Fibroblast of lung (primary cell): ENCODE data around the gene XXYLT1. TPM values are rescaled to one million over a fixed set of nuclear protein-coding genes. Genes with fewer than 3 reads are reported as not detected.

Experiments
- DNase-seq, 2 donors: peaks; one replicate each; pipeline versions ENCODE4 v3.0.0 to v3.0.0-alpha.2; 2010; ENCODE audit warnings: low read depth in 2 of 2
- H2AFZ ChIP-seq: 2 replicates; pipeline ENCODE4 v1.5.1; 2012; ENCODE audit warnings: low read length, control low read depth, inconsistent platforms
- H3K27ac ChIP-seq: 2 replicates; pipeline ENCODE4 v1.5.1; 2011; ENCODE audit warnings: low read length, control low read depth; ENCODE audit not compliant: insufficient read depth
- H3K27me3 ChIP-seq: 2 replicates; pipeline ENCODE4 v1.5.1; 2011; ENCODE audit warnings: mild to moderate bottlenecking, low read length; ENCODE audit not compliant: control insufficient read depth, insufficient read depth
- H3K36me3 ChIP-seq: 2 replicates; pipeline ENCODE4 v1.5.1; 2011; ENCODE audit warnings: low read length; ENCODE audit not compliant: control insufficient read depth, insufficient read depth
- H3K4me1 ChIP-seq: 2 replicates; pipeline ENCODE4 v1.5.1; 2011; ENCODE audit warnings: low read length; ENCODE audit not compliant: control insufficient read depth, insufficient read depth; ENCODE audit errors: extremely low read depth
- H3K4me2 ChIP-seq: 2 replicates; pipeline ENCODE4 v1.5.1; 2011; ENCODE audit warnings: low read length, control low read depth; ENCODE audit not compliant: insufficient read depth; ENCODE audit errors: extremely low read depth
- H3K4me3 ChIP-seq, 4 experiments: fragments of 200-600 bp in 1 of 4; sonication (generic) in 1 of 4; replicated peaks in 1 of 4; 2 replicates each; pipeline ENCODE4 v1.5.1; 2011 to 2016; ENCODE audit warnings: low read length in 4 of 4, low read depth in 3 of 4, mild to moderate bottlenecking in 3 of 4, control low read depth in 2 of 4, inconsistent platforms in 1 of 4, mixed read lengths in 1 of 4; ENCODE audit not compliant: insufficient read depth in 1 of 4; ENCODE audit errors: control extremely low read depth in 1 of 4
- H3K79me2 ChIP-seq: 2 replicates; pipeline ENCODE4 v1.5.1; 2012; ENCODE audit warnings: mild to moderate bottlenecking, low read length, inconsistent platforms; ENCODE audit not compliant: control insufficient read depth, insufficient read depth
- H3K9ac ChIP-seq: 2 replicates; pipeline ENCODE4 v1.5.1; 2011; ENCODE audit warnings: mild to moderate bottlenecking, low read length, control low read depth; ENCODE audit not compliant: insufficient read depth
- H3K9me3 ChIP-seq: 2 replicates; pipeline ENCODE4 v1.5.1; 2012; ENCODE audit warnings: low read depth, low read length; ENCODE audit not compliant: control insufficient read depth, insufficient read depth
- H4K20me1 ChIP-seq: 2 replicates; pipeline ENCODE4 v1.5.1; 2011; ENCODE audit warnings: low read length; ENCODE audit not compliant: control insufficient read depth, insufficient read depth; ENCODE audit errors: extremely low read depth
- CTCF ChIP-seq, 2 donors: IDR thresholded peaks in 1 of 2; conservative IDR thresholded peaks in 1 of 2; 1 replicate in 1 of 2; 2 replicates in 1 of 2; pipeline ENCODE4 v1.5.1; 2011 to 2012; ENCODE audit warnings: low read length in 2 of 2, control low read depth in 1 of 2, inconsistent platforms in 1 of 2, low read depth in 1 of 2, mild to moderate bottlenecking in 1 of 2
- EZH2 ChIP-seq: IDR thresholded peaks from 2 replicates; pipeline ENCODE4 v1.5.1; 2012; ENCODE audit warnings: low read length, control low read depth, mild to moderate bottlenecking; ENCODE audit errors: missing control alignments
- polyA plus RNA-seq, 2 donors: library from polyadenylated mRNA; depleted of rRNA in 1 of 2; stranded (reverse) in 1 of 2; unstranded in 1 of 2; fragments of >200 nt; gene quantifications; 2 replicates each; pipeline ENCODE4 v1.2.1, GENCODE V29; 2011 to 2012; ENCODE audit warnings: missing spikeins in 1 of 2
- total RNA-seq: library from RNA; depleted of rRNA; stranded (reverse); fragments of >200 nt; gene quantifications from 2 replicates; pipeline ENCODE4 v1.2.1, GENCODE V29; 2014

XXYLT1 gene
- total and polyA plus RNA-seq, 2 donors (not counting 1 experiment from before 2014, with no cell fraction given): 12.4 to 18.5 TPM

GRCh38 chr3:195239121-195239520 lies 31.8 kb downstream of the XXYLT1 start:
- Histone ChIP-seq H3K4me2 (peak overlapping the region; percentile 13), H3K79me2 (no peaks in the 10 kb centered on the region), H3K27me3 (no peaks in the 10 kb centered on the region), H3K9me3 (no peaks in the 10 kb centered on the region), H2AFZ (no peak overlapping the region), H4K20me1 (no peaks in the 10 kb centered on the region), H3K4me3 (no peak overlapping the region), H3K27ac (no peak overlapping the region), H3K36me3 (no peaks in the 10 kb centered on the region), H3K4me1 (peaks cover 2% of the 10 kb centered on the region), H3K9ac (no peak overlapping the region)
- TF ChIP-seq EZH2 (no peak), CTCF (conservative IDR thresholded peaks at IDR 0.05 in 1 of 2, IDR thresholded peaks at IDR 0.05 in 1 of 2; ENCODE audit: low read depth in 1 of 2, low read length in 2 of 2) (peak in 1 of 2 donors; percentile 18)
- DNase-seq: no peak

GRCh38 chr3:195238586-195239118 lies 32.3 kb downstream of the XXYLT1 start:
- H3K36me3 ChIP-seq: no peaks in the 10 kb centered on the region
- H2AFZ ChIP-seq: peak overlapping the region; percentile 57
- peak overlapping the region; percentile 13 for H3K4me2 ChIP-seq
- no peak overlapping the region for H3K27ac ChIP-seq
- TF ChIP-seq EZH2: no peak
- TF ChIP-seq CTCF (conservative IDR thresholded peaks at IDR 0.05 in 1 of 2, IDR thresholded peaks at IDR 0.05 in 1 of 2; ENCODE audit: low read depth in 1 of 2, low read length in 2 of 2): no peak
- no peaks in the 10 kb centered on the region for H4K20me1 ChIP-seq
- H3K27me3 ChIP-seq: no peaks in the 10 kb centered on the region
- H3K9me3 ChIP-seq: no peaks in the 10 kb centered on the region
- no peaks in the 10 kb centered on the region for H3K79me2 ChIP-seq
- DNase-seq: peak in 1 of 2 donors; percentile 69
- H3K4me1 ChIP-seq: peaks cover 2% of the 10 kb centered on the region
- no peak overlapping the region for H3K4me3 ChIP-seq
- no peak overlapping the region for H3K9ac ChIP-seq

GRCh38 chr3:195238081-195238571 lies 32.8 kb downstream of the XXYLT1 start:
- Histone ChIP-seq H3K4me3 (no peak overlapping the region), H3K79me2 (no peaks in the 10 kb centered on the region), H3K27me3 (no peaks in the 10 kb centered on the region), H2AFZ (no peak overlapping the region), H4K20me1 (no peaks in the 10 kb centered on the region), H3K4me1 (peaks cover 2% of the 10 kb centered on the region), H3K4me2 (no peak overlapping the region), H3K36me3 (no peaks in the 10 kb centered on the region), H3K9ac (no peak overlapping the region), H3K9me3 (no peaks in the 10 kb centered on the region), H3K27ac (no peak overlapping the region)
- TF ChIP-seq CTCF (conservative IDR thresholded peaks at IDR 0.05 in 1 of 2, IDR thresholded peaks at IDR 0.05 in 1 of 2; ENCODE audit: low read depth in 1 of 2, low read length in 2 of 2): no peak
- TF ChIP-seq EZH2: no peak
- DNase-seq: no peak
